HEK293 (cell line): Measurements from ENCODE around the gene PCBP2.
A peak's percentile ranks its signal among the peaks of the same experiment; 100 is the strongest.
"Not testable (repeated sequence)": the region's sequence is repeated elsewhere in the genome, so short reads cannot be mapped to it uniquely, and the experiment has no call there.

Source experiments
- CTCF ChIA-PET: fragments of 350-600 bp; formaldehyde crosslinking; extraction: SDS; loops from one replicate; lab custom pipeline; 2021; ENCODE audit warnings: antibody characterized with exemption; lab: Yijun Ruan, JAX
- POLR2A ChIA-PET: fragments of 300-600 bp; formaldehyde crosslinking; extraction: SDS; loops from one replicate; lab custom pipeline; 2020; ENCODE audit warnings: antibody characterized with exemption, inconsistent platforms; lab: Yijun Ruan, JAX
- H3K27ac ChIP-seq: fragments of 200-500 bp; sonication (Bioruptor generic); 2 replicates; pipeline ENCODE4 v1.5.1; 2014; ENCODE audit warnings: low read depth, low read length, control low read depth, inconsistent platforms; ENCODE audit errors: extremely low read depth
- H3K36me3 ChIP-seq, 2 experiments: fragments of 200-500 bp in 1 of 2; sonication (Bioruptor generic) in 1 of 2; 1 replicate in 1 of 2; 2 replicates in 1 of 2; pipeline ENCODE4 v1.5.1; 2014 to 2017; ENCODE audit warnings: inconsistent platforms in 2 of 2, low read length in 2 of 2; ENCODE audit not compliant: control insufficient read depth in 2 of 2, insufficient read depth in 1 of 2
- H3K4me1 ChIP-seq: fragments of 200-500 bp; sonication (Bioruptor generic); 2 replicates; pipeline ENCODE4 v1.5.1; 2014; ENCODE audit warnings: mild to moderate bottlenecking, low read length, inconsistent platforms; ENCODE audit not compliant: control insufficient read depth, insufficient read depth
- H3K4me3 ChIP-seq: 2 replicates; pipeline ENCODE4 v1.5.1; 2011; ENCODE audit warnings: low read depth, mild to moderate bottlenecking, control low read depth, low read length, moderate library complexity
- H3K9me3 ChIP-seq: fragments of 200-500 bp; sonication (Bioruptor generic); 2 replicates; pipeline ENCODE4 v1.5.1; 2014; ENCODE audit warnings: low read depth, low read length, inconsistent platforms; ENCODE audit not compliant: control insufficient read depth, insufficient read depth
- KLF1 ChIP-seq: fragments of 450-650 bp; formaldehyde crosslinking; IDR thresholded peaks from 2 replicates; pipeline ENCODE4 v1.5.1; 2016; ENCODE audit warnings: missing biosample characterization, missing genetic modification characterization
- REPIN1 ChIP-seq: fragments of 450-650 bp; formaldehyde crosslinking; IDR thresholded peaks from 2 replicates; pipeline ENCODE4 v1.5.1; 2017; ENCODE audit warnings: missing biosample characterization, missing genetic modification characterization, low read depth
- SP7 ChIP-seq: fragments of 450-650 bp; formaldehyde crosslinking; IDR thresholded peaks from 2 replicates; pipeline ENCODE4 v1.5.1; 2016; ENCODE audit warnings: missing biosample characterization, missing genetic modification characterization
- ZBTB8A ChIP-seq: fragments of 450-650 bp; formaldehyde crosslinking; IDR thresholded peaks from 2 replicates; pipeline ENCODE4 v1.5.1; 2016; ENCODE audit warnings: missing biosample characterization, missing genetic modification characterization
- ZNF26 ChIP-seq: fragments of 450-650 bp; formaldehyde crosslinking; IDR thresholded peaks from 2 replicates; pipeline ENCODE4 v1.5.1; 2016; ENCODE audit warnings: missing biosample characterization, missing genetic modification characterization
- ZNF510 ChIP-seq: fragments of 450-650 bp; formaldehyde crosslinking; IDR thresholded peaks from 2 replicates; pipeline ENCODE4 v1.5.1; 2018; ENCODE audit warnings: mild to moderate bottlenecking, missing genetic modification characterization, missing biosample characterization; ENCODE audit not compliant: insufficient replicate concordance
- ZNF558 ChIP-seq: fragments of 450-650 bp; formaldehyde crosslinking; IDR thresholded peaks from 2 replicates; pipeline ENCODE4 v1.5.1; 2016; ENCODE audit warnings: missing biosample characterization, missing genetic modification characterization
- TF ChIP-seq, protein P1 (sequence below): fragments of 450-650 bp; formaldehyde crosslinking; IDR thresholded peaks from 2 replicates; pipeline ENCODE4 v1.5.1; 2016; ENCODE audit warnings: missing biosample characterization, missing genetic modification characterization
- TF ChIP-seq, protein P2 (sequence below): fragments of 450-650 bp; formaldehyde crosslinking; IDR thresholded peaks from 2 replicates; pipeline ENCODE4 v1.5.1; 2016; ENCODE audit warnings: missing biosample characterization, missing genetic modification characterization
- TF ChIP-seq, protein P3 (sequence below): fragments of 450-650 bp; formaldehyde crosslinking; IDR thresholded peaks from 2 replicates; pipeline ENCODE4 v1.5.1; 2016; ENCODE audit warnings: missing biosample characterization, missing genetic modification characterization
- TF ChIP-seq, protein P4 (sequence below): fragments of 450-650 bp; formaldehyde crosslinking; IDR thresholded peaks from 2 replicates; pipeline ENCODE4 v1.5.1; 2016; ENCODE audit warnings: missing biosample characterization, missing genetic modification characterization

Gene PCBP2

DNA sequence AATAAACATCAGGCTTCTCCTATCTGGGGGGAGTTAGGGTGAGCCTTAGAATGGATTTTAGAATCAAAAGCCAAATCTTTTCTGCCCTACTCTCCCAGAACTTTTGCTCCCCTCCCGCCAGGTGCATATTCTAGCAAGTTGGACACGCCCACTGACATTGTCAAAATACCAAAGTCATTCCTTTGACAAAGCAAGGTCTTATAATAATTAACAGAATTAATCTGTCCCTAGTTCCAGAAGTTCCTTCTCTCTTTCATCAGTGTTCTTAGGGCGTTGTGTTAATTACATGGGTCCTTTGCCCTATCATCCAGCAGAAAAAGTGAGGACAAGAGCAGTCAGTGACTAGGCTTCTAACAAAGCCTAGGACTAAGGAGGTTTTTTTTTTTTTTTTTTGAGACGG, 7.9 kb upstream of the PCBP2 start:
- H3K9me3 ChIP-seq = no peaks in the 10 kb centered on the region
- 0 out of 2 replicates have a peak, but pooled peaks cover 2% of the 10 kb centered on the region for H3K4me1 ChIP-seq
- ChIA-PET POLR2A (no interaction called here), CTCF (interaction anchor here (0.6 kb wide), 1 partner anchor 299 kb away, joined by 3 read pairs; no protein-coding TSS in a partner anchor)
- H3K27ac ChIP-seq = no peak overlapping the region
- no peak for TF ChIP-seq ZNF26
- TF ChIP-seq, all 188 proteins: peak for 0
- H3K4me3 ChIP-seq = no peak overlapping the region
- peaks cover 22 to 43% of the 10 kb centered on the region in 2 experiments; a peak in 2 of 3 replicates for H3K36me3 ChIP-seq

- H3K36me3 ChIP-seq = peaks cover 22 to 43% of the 10 kb centered on the region in 2 experiments; a peak in 2 of 3 replicates
- CTCF ChIA-PET = interaction anchor here (0.6 to 1.1 kb wide), 3 partner anchors 92 to 300 kb away, joined by 3 to 5 read pairs (median 3); no protein-coding TSS in a partner anchor
- POLR2A ChIA-PET = not testable (repeated sequence)
Measured at GRCh38 chr12:53444593-53445325, 7.1 kb upstream of the PCBP2 start.

DNA sequence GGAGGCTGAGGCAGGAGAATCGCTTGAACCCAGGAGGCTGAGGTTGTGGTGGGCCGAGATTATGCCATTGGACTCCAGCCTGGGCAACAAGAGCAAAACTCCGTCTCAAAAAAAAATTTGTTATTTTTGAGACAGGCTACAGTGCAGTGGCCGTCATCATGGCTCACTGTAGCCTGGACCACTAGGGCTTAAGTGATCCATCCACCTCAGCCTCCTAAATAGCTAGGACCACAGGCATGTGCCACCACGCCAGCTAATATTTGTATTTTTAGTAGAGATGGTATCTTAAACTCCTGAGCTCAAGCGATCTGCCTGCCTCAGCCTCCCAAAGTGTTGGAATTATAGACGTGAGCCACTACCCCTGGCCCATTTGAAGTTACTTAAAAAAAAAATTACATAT, 966 bp upstream of the PCBP2 start:
- Histone ChIP-seq H3K36me3 (peaks cover 16 to 54% of the 10 kb centered on the region in 2 experiments), H3K9me3 (no peaks in the 10 kb centered on the region), H3K27ac (no peak overlapping the region), H3K4me3 (no peak overlapping the region), H3K4me1 (peaks cover 3% of the 10 kb centered on the region)
- ChIA-PET CTCF (interaction anchor here (0.6 to 1.0 kb wide), 7 partner anchors 11 to 383 kb away, joined by 3 to 5 read pairs (median 3); partner anchors contain the start of gene AAAS), POLR2A (interaction anchor here (0.6 to 2.9 kb wide), 5 partner anchors 10 to 271 kb away, joined by 3 to 11 read pairs (median 4); partner anchors contain the start of genes PRR13, TARBP2 and ZNF740)
- TF ChIP-seq, protein P1, sequence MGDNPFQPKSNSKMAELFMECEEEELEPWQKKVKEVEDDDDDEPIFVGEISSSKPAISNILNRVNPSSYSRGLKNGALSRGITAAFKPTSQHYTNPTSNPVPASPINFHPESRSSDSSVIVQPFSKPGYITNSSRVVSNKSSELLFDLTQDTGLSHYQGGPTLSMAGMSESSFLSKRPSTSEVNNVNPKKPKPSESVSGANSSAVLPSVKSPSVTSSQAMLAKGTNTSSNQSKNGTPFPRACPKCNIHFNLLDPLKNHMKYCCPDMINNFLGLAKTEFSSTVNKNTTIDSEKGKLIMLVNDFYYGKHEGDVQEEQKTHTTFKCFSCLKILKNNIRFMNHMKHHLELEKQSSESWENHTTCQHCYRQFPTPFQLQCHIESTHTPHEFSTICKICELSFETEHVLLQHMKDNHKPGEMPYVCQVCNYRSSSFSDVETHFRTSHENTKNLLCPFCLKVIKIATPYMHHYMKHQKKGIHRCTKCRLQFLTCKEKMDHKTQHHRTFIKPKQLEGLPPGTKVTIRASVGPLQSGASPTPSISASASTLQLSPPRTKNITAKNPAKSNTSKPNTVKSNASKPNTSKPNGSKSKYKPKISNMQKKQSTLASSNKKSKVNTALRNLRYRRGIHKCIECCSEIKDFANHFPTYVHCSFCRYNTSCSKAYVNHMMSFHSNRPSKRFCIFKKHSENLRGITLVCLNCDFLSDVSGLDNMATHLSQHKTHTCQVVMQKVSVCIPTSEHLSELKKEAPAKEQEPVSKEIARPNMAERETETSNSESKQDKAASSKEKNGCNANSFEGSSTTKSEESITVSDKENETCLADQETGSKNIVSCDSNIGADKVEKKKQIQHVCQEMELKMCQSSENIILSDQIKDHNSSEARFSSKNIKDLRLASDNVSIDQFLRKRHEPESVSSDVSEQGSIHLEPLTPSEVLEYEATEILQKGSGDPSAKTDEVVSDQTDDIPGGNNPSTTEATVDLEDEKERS (tag by site-specific recombination) = no peak
- no peak for TF ChIP-seq ZNF510 (tag by site-specific recombination)
- no peak for TF ChIP-seq REPIN1

More at GRCh38 chr12:53444593-53445325, 7.1 kb upstream of the PCBP2 start:
- H3K27ac ChIP-seq, H3K9me3 ChIP-seq, H3K4me3 ChIP-seq, H3K4me1 ChIP-seq: not testable (repeated sequence)
- TF ChIP-seq KLF1 (tag by site-specific recombination) = peak; percentile 68

DNA sequence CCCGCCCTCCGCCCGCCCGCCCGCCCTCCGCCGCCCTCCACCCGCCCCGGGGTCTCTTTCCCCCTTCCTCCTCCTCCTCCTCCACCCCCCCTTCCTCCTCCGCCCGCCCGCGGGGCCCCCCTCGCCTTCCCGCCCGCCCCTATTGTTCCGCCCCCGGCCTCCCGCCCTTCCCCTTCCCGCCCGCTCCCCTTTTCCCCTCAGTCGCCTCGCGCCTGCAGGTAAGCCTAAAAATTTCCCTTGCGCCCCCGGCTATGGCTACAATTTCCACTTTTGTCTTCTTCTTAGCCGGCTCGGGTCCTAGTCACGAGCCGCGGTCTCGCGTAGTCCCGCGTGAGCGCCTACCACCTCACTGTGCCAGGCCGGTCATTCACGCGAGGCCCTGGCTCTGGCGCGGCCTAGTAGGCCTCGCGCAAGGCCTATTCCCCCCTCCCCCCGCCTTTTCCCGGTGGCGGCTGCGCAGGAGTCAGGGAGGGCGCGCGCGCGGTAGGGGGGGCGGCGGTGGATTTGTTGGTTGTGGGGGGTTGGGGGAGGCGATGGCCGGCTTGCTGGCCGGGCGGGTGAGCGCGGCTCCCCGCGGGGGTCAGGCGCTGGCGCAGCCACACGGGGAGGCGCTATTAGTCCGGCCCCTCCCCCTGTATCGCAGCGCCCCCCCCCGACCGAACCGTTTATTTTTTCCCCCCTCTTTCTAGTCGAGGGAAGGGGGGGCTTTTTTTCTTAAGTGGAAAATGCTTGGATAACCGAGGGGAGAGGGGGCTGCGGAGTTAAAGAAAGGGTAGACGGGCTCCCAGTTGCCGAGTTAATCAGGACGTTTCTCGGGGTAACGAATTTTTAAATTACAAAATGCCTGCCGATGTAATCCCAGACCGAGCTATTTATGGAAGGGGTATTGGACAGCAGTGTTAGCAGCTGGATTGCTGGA, 516 bp downstream of the PCBP2 start:
- POLR2A ChIA-PET = interaction anchor here (0.7 to 1.2 kb wide), 6 partner anchors 8 to 108 kb away, joined by 3 to 4 read pairs (median 3); partner anchors contain the start of genes PRR13 and TARBP2
- Histone ChIP-seq H3K4me1 (peaks cover 3% of the 10 kb centered on the region), H3K9me3 (no peaks in the 10 kb centered on the region), H3K27ac (peak overlapping the region; percentile 98), H3K4me3 (peak overlapping the region; percentile 99), H3K36me3 (peaks cover 31 to 56% of the 10 kb centered on the region in 2 experiments)
- CTCF ChIA-PET = interaction anchor here (0.6 kb wide), 2 partner anchors 11 to 51 kb away, joined by 3 read pairs; no protein-coding TSS in a partner anchor
- TF ChIP-seq, protein P2, sequence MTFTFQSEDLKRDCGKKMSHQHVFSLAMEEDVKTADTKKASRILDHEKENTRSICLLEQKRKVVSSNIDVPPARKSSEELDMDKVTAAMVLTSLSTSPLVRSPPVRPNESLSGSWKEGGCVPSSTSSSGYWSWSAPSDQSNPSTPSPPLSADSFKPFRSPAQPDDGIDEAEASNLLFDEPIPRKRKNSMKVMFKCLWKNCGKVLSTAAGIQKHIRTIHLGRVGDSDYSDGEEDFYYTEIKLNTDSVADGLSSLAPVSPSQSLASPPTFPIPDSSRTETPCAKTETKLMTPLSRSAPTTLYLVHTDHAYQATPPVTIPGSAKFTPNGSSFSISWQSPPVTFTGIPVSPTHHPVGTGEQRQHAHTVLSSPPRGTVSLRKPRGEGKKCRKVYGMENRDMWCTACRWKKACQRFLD (tag by site-specific recombination) = no peak
- TF ChIP-seq ZBTB8A (peak; percentile 90), SP7 (tag by site-specific recombination) (no peak; the same call in none of the 2 replicates), ZNF558 (no peak)
- TF ChIP-seq, protein P3, sequence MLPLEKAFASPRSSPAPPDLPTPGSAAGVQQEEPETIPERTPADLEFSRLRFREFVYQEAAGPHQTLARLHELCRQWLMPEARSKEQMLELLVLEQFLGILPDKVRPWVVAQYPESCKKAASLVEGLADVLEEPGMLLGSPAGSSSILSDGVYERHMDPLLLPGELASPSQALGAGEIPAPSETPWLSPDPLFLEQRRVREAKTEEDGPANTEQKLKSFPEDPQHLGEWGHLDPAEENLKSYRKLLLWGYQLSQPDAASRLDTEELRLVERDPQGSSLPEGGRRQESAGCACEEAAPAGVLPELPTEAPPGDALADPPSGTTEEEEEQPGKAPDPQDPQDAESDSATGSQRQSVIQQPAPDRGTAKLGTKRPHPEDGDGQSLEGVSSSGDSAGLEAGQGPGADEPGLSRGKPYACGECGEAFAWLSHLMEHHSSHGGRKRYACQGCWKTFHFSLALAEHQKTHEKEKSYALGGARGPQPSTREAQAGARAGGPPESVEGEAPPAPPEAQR (tag by site-specific recombination) = no peak
- TF ChIP-seq, protein P4, sequence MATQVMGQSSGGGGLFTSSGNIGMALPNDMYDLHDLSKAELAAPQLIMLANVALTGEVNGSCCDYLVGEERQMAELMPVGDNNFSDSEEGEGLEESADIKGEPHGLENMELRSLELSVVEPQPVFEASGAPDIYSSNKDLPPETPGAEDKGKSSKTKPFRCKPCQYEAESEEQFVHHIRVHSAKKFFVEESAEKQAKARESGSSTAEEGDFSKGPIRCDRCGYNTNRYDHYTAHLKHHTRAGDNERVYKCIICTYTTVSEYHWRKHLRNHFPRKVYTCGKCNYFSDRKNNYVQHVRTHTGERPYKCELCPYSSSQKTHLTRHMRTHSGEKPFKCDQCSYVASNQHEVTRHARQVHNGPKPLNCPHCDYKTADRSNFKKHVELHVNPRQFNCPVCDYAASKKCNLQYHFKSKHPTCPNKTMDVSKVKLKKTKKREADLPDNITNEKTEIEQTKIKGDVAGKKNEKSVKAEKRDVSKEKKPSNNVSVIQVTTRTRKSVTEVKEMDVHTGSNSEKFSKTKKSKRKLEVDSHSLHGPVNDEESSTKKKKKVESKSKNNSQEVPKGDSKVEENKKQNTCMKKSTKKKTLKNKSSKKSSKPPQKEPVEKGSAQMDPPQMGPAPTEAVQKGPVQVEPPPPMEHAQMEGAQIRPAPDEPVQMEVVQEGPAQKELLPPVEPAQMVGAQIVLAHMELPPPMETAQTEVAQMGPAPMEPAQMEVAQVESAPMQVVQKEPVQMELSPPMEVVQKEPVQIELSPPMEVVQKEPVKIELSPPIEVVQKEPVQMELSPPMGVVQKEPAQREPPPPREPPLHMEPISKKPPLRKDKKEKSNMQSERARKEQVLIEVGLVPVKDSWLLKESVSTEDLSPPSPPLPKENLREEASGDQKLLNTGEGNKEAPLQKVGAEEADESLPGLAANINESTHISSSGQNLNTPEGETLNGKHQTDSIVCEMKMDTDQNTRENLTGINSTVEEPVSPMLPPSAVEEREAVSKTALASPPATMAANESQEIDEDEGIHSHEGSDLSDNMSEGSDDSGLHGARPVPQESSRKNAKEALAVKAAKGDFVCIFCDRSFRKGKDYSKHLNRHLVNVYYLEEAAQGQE = 0 out of 2 replicates have a peak, but pooled peaks have one; percentile 49
